Endothelial cell of umbilical vein (primary cell): ENCODE data around the gene PLEKHA8. TPM values are rescaled to one million over a fixed set of nuclear protein-coding genes. Genes with fewer than 3 reads are reported as not detected.

Experiments used
- BruUV-seq: library from RNA; stranded (reverse); fragments of 400-500 nt; replicated peaks from 2 replicates; lab custom pipeline; 2021; lab: Mats Ljungman, UMichigan
- CTCF ChIA-PET: fragments of 300-600, 350-600 bp; sonication (Branson Sonifier 250); formaldehyde crosslinking; loops from one replicate; lab custom pipeline; 2021; ENCODE audit warnings: antibody characterized with exemption, inconsistent platforms; lab: Charles Lee
- POLR2A ChIA-PET: fragments of 300-600, 350-600 bp; sonication (Branson Sonifier 250); formaldehyde crosslinking; loops from one replicate; lab custom pipeline; 2021; ENCODE audit warnings: antibody characterized with exemption, inconsistent platforms; lab: Charles Lee
- DNase-seq: peaks from one replicate; pipeline ENCODE4 v3.0.0-alpha.2; 2011; ENCODE audit warnings: low read depth, low spot score
- FAIRE-seq: peaks from 2 replicates; lab custom pipeline; 2011; peaks lifted over from hg19 to GRCh38; lab: Jason Lieb, UNC
- H2AFZ ChIP-seq: 2 replicates; pipeline ENCODE4 v1.6.0; 2012; ENCODE audit warnings: low read depth, low read length, control low read depth, inconsistent platforms
- H3K27ac ChIP-seq: 2 replicates; pipeline ENCODE4 v1.5.1; 2011; ENCODE audit warnings: low read depth, mild to moderate bottlenecking, control low read depth, low read length, moderate library complexity; ENCODE audit not compliant: insufficient read depth
- H3K27me3 ChIP-seq, 2 experiments: 2 replicates each; pipeline versions ENCODE4 v1.6.0 to v1.6.1; 2011; ENCODE audit warnings: low read length in 2 of 2, mixed read lengths in 1 of 2; ENCODE audit not compliant: control insufficient read depth in 2 of 2, insufficient read depth in 2 of 2
- H3K36me3 ChIP-seq, 2 experiments: 2 replicates in 1 of 2; 3 replicates in 1 of 2; pipeline ENCODE4 v1.5.1; 2011; ENCODE audit warnings: low read length in 2 of 2, mild to moderate bottlenecking in 1 of 2, moderate library complexity in 1 of 2; ENCODE audit not compliant: control insufficient read depth in 2 of 2, insufficient read depth in 2 of 2; ENCODE audit errors: extremely low read depth in 1 of 2
- H3K4me1 ChIP-seq: 3 replicates; pipeline ENCODE4 v1.5.1; 2011; ENCODE audit warnings: mild to moderate bottlenecking, low read length; ENCODE audit not compliant: control insufficient read depth, insufficient read depth; ENCODE audit errors: extremely low read depth
- H3K4me2 ChIP-seq: 2 replicates; pipeline ENCODE4 v1.6.1; 2011; ENCODE audit warnings: low read length, control low read depth, mixed read lengths; ENCODE audit not compliant: insufficient read depth
- H3K4me3 ChIP-seq, 3 experiments: fragments of 200-600 bp in 1 of 3; sonication (generic), shearing (Covaris generic) in 1 of 3; replicated peaks in 1 of 3; 2 replicates each; pipeline ENCODE4 v1.5.1; 2011 to 2016; ENCODE audit warnings: control low read depth in 3 of 3, low read length in 3 of 3, mild to moderate bottlenecking in 2 of 3, inconsistent platforms in 1 of 3, low read depth in 1 of 3, moderate library complexity in 1 of 3; ENCODE audit not compliant: insufficient read depth in 1 of 3
- H3K79me2 ChIP-seq: 2 replicates; pipeline ENCODE4 v1.6.0; 2012; ENCODE audit warnings: low read length, inconsistent platforms; ENCODE audit not compliant: control insufficient read depth, insufficient read depth
- H3K9ac ChIP-seq: replicated peaks from 2 replicates; pipeline ENCODE3; 2011; ENCODE audit warnings: low read length, control low read depth; ENCODE audit not compliant: insufficient read depth; ENCODE audit errors: extremely low read depth
- H3K9me1 ChIP-seq: replicated peaks from 3 replicates; pipeline ENCODE4 v1.6.0; 2011; ENCODE audit warnings: mild to moderate bottlenecking, low read length; ENCODE audit not compliant: control insufficient read depth, insufficient read depth; ENCODE audit errors: extremely low read depth
- H3K9me3 ChIP-seq: replicated peaks from 2 replicates; pipeline ENCODE4 v1.5.1; 2012; ENCODE audit warnings: low read length, inconsistent platforms; ENCODE audit not compliant: control insufficient read depth, insufficient read depth
- H4K20me1 ChIP-seq: replicated peaks from 2 replicates; pipeline ENCODE3; 2011; ENCODE audit warnings: mild to moderate bottlenecking, low read length; ENCODE audit not compliant: control insufficient read depth, insufficient read depth; ENCODE audit errors: extremely low read depth
- EZH2 ChIP-seq: IDR thresholded peaks from 2 replicates; pipeline ENCODE4 v1.6.1; 2012; ENCODE audit warnings: borderline replicate concordance, low read depth, mild to moderate bottlenecking, moderate library complexity, low read length, inconsistent platforms; ENCODE audit not compliant: severe bottlenecking
- FOS ChIP-seq: IDR thresholded peaks from 2 replicates; pipeline ENCODE4 v1.6.1; 2011; ENCODE audit warnings: mild to moderate bottlenecking, low read length, moderate library complexity, borderline replicate concordance; ENCODE audit not compliant: insufficient read depth
- GATA2 ChIP-seq: IDR thresholded peaks from 2 replicates; pipeline ENCODE4 v1.7.0; 2011; ENCODE audit warnings: low read depth, mild to moderate bottlenecking, moderate library complexity, mixed read lengths, low read length; ENCODE audit not compliant: insufficient read length, insufficient read depth
- JUN ChIP-seq: IDR thresholded peaks from 2 replicates; pipeline ENCODE4 v1.6.1; 2011; ENCODE audit warnings: borderline replicate concordance, low read depth; ENCODE audit not compliant: insufficient read length, insufficient read depth
- MAX ChIP-seq: IDR thresholded peaks from 2 replicates; pipeline ENCODE4 v1.6.1; 2011; ENCODE audit not compliant: insufficient read depth, insufficient read length
- MYC ChIP-seq: IDR thresholded peaks from one replicate; pipeline ENCODE4 v1.6.1; 2011; ENCODE audit warnings: mild to moderate bottlenecking, low read depth, low read length
- POLR2A ChIP-seq: IDR thresholded peaks from 2 replicates; pipeline ENCODE4 v1.6.1; 2012; ENCODE audit warnings: low read depth, mild to moderate bottlenecking, control low read depth, low read length
- POLR2AphosphoS5 ChIP-seq: IDR thresholded peaks from 2 replicates; pipeline ENCODE4 v1.6.1; 2012; ENCODE audit warnings: low read depth, mild to moderate bottlenecking, control low read depth, low read length, moderate library complexity; ENCODE audit not compliant: insufficient read depth
- dilution Hi-C: fragments of 300-500 bp; cut with MboI; formaldehyde crosslinking; loops from one replicate; pipeline ENCODE4 v1.15.0; 2019; ENCODE audit warnings: low sequenced_read_pairs; ENCODE audit not compliant: extremely low pct_ligation_motif_present
- intact Hi-C: fragments of 100-400 bp; cut with micrococcal nuclease; formaldehyde crosslinking; loops from one replicate; pipeline ENCODE4 v1.10.0; 2022
- polyA plus RNA-seq, 4 experiments: library from polyadenylated mRNA; depleted of rRNA in 3 of 4; stranded (reverse) in 3 of 4; unstranded in 1 of 4; fragments of >200 nt; gene quantifications; 2 replicates each; pipeline versions ENCODE4 v1.2.1 to v1.2.3, GENCODE V29; 2011 to 2012; ENCODE audit warnings: missing spikeins in 1 of 4
- total RNA-seq: library from RNA; stranded (reverse); gene quantifications from 2 replicates; pipeline ENCODE4 v1.2.3, GENCODE V29; 2021
- TF ChIP-seq, protein P1 (sequence below), 2 donors: IDR thresholded peaks; 1 replicate in 1 of 2; 2 replicates in 1 of 2; pipeline ENCODE4 v1.5.1; 2011; ENCODE audit warnings: low read length in 2 of 2, mild to moderate bottlenecking in 2 of 2, moderate library complexity in 2 of 2, control low read depth in 1 of 2, inconsistent platforms in 1 of 2, low read depth in 1 of 2; ENCODE audit not compliant: insufficient read depth in 1 of 2; ENCODE audit errors: extremely low read depth in 1 of 2

The PLEKHA8 gene
- total and polyA plus RNA-seq, 2 donors (not counting 3 experiments of a cell fraction or from before 2014, with no cell fraction given): 4.5 to 19.8 TPM

- Histone ChIP-seq H3K27me3 (no peaks in the 10 kb centered on the region), H3K9ac (no peak overlapping the region), H4K20me1 (no peaks in the 10 kb centered on the region), H3K4me3 (no peak overlapping the region), H3K4me1 (peaks cover 4% of the 10 kb centered on the region), H3K4me2 (no peak overlapping the region), H3K79me2 (no peaks in the 10 kb centered on the region), H3K36me3 (no peaks in the 10 kb centered on the region), H2AFZ (no peak overlapping the region), H3K9me1 (no peaks in the 10 kb centered on the region), H3K9me3 (no peaks in the 10 kb centered on the region), H3K27ac (no peak overlapping the region)
- dilution Hi-C loops: no loop called here
- no TSS peak for BruUV-seq
- POLR2A ChIA-PET: no interaction called here
- DNase-seq (no peak), FAIRE-seq (no peak)
- intact Hi-C loops: no loop called here
- CTCF ChIA-PET: interaction anchor here (1.5 kb wide), 1 partner anchor 15 kb away, joined by 4 read pairs; no protein-coding TSS in a partner anchor
- TF ChIP-seq GATA2 (no peak), MAX (no peak), POLR2AphosphoS5 (no peak), JUN (no peak), EZH2 (no peak), POLR2A (no peak), MYC (no peak), FOS (no peak)
- TF ChIP-seq, protein P1, sequence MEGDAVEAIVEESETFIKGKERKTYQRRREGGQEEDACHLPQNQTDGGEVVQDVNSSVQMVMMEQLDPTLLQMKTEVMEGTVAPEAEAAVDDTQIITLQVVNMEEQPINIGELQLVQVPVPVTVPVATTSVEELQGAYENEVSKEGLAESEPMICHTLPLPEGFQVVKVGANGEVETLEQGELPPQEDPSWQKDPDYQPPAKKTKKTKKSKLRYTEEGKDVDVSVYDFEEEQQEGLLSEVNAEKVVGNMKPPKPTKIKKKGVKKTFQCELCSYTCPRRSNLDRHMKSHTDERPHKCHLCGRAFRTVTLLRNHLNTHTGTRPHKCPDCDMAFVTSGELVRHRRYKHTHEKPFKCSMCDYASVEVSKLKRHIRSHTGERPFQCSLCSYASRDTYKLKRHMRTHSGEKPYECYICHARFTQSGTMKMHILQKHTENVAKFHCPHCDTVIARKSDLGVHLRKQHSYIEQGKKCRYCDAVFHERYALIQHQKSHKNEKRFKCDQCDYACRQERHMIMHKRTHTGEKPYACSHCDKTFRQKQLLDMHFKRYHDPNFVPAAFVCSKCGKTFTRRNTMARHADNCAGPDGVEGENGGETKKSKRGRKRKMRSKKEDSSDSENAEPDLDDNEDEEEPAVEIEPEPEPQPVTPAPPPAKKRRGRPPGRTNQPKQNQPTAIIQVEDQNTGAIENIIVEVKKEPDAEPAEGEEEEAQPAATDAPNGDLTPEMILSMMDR (IDR thresholded peaks at IDR 0.05; ENCODE audit: extremely low read depth in 1 of 2, insufficient read depth in 1 of 2, low read depth in 1 of 2, low read length in 2 of 2): no peak
Measured at GRCh38 chr7:30146127-30146612, 118.0 kb downstream of the PLEKHA8 start.
